ENCODE measurements around the gene NTN5.
"Not testable (repeated sequence)": the region's sequence is repeated elsewhere in the genome, so short reads cannot be mapped to it uniquely, and the experiment has no call there.

The NTN5 gene

GRCh38 chr19:48669903-48670668 is 2.7 kb downstream of the NTN5 start:
- DNase-seq (ENCODE audit: low read depth) = no peak

- no peak for DNase-seq (ENCODE audit: low read depth)
Observed at GRCh38 chr19:48668761-48669160, 4.1 kb downstream of the NTN5 start.

GRCh38 chr19:48668332-48668731 is 4.5 kb downstream of the NTN5 start:
- no peak for DNase-seq (ENCODE audit: low read depth)

- no peak for DNase-seq (ENCODE audit: low read depth)
Observed at GRCh38 chr19:48665786-48666185, 7.0 kb downstream of the NTN5 start.

- no peak for DNase-seq (ENCODE audit: low read depth)
Observed at GRCh38 chr19:48664476-48664875, 8.3 kb downstream of the NTN5 start.

GRCh38 chr19:48663667-48664066 is 9.2 kb downstream of the NTN5 start:
- DNase-seq (ENCODE audit: low read depth) = no peak

- DNase-seq (ENCODE audit: low read depth) = no peak
Observed at GRCh38 chr19:48661711-48662090, 11.1 kb downstream of the NTN5 start.

GRCh38 chr19:48660852-48661710 is 11.7 kb downstream of the NTN5 start:
- peak; percentile 59 for DNase-seq (ENCODE audit: low read depth)

- DNase-seq (ENCODE audit: low read depth) = no peak
Observed at GRCh38 chr19:48659768-48660167, 13.0 kb downstream of the NTN5 start.

- DNase-seq (ENCODE audit: low read depth) = no peak
Observed at GRCh38 chr19:48658483-48658882, 14.3 kb downstream of the NTN5 start.

GRCh38 chr19:48657828-48658227 is 15.0 kb downstream of the NTN5 start:
- DNase-seq (ENCODE audit: low read depth) = not testable (repeated sequence)

GRCh38 chr19:48656840-48657474 is 15.9 kb downstream of the NTN5 start:
- DNase-seq (ENCODE audit: low read depth) = peak; percentile 68

- DNase-seq (ENCODE audit: low read depth) = no peak
Observed at GRCh38 chr19:48654299-48655059, 18.3 kb downstream of the NTN5 start.

- no peak for DNase-seq (ENCODE audit: low read depth)
Observed at GRCh38 chr19:48651683-48652048, 21.2 kb downstream of the NTN5 start.

- no peak for DNase-seq (ENCODE audit: low read depth)
Observed at GRCh38 chr19:48650974-48651682, 21.7 kb downstream of the NTN5 start.

GRCh38 chr19:48648134-48648533 is 24.7 kb downstream of the NTN5 start:
- DNase-seq (ENCODE audit: low read depth) = no peak

GRCh38 chr19:48646722-48647216 is 26.0 kb downstream of the NTN5 start:
- peak; percentile 55 for DNase-seq (ENCODE audit: low read depth)

GRCh38 chr19:48646001-48646721 is 26.7 kb downstream of the NTN5 start, which contains the start of gene CA11:
TSS of gene CA11 (minus strand) at chr19:48646187. CDS start at chr19:48645632, 555 bp downstream.
- DNase-seq (ENCODE audit: low read depth) = no peak

GRCh38 chr19:48645620-48646000 is 27.2 kb downstream of the NTN5 start:
- DNase-seq (ENCODE audit: low read depth) = no peak

- peak; percentile 57 for DNase-seq (ENCODE audit: low read depth)
Observed at GRCh38 chr19:48644839-48645619, 27.8 kb downstream of the NTN5 start.

Data from fibroblast of the conjunctiva (primary cell).